Astrocyte (in vitro differentiated cells and primary cell): Measurements from ENCODE around the gene INCA1.

ENCODE experiments used
- CTCF ChIP-seq: IDR thresholded peaks from 2 replicates; pipeline ENCODE4 v1.5.1; 2011; ENCODE audit warnings: low read depth, mild to moderate bottlenecking, inconsistent platforms, low read length, moderate library complexity; ENCODE audit not compliant: insufficient read depth
- EZH2 ChIP-seq: IDR thresholded peaks from 2 replicates; pipeline ENCODE4 v1.6.1; 2012; ENCODE audit warnings: mild to moderate bottlenecking, low read length, inconsistent platforms; ENCODE audit not compliant: insufficient read depth

DNA sequence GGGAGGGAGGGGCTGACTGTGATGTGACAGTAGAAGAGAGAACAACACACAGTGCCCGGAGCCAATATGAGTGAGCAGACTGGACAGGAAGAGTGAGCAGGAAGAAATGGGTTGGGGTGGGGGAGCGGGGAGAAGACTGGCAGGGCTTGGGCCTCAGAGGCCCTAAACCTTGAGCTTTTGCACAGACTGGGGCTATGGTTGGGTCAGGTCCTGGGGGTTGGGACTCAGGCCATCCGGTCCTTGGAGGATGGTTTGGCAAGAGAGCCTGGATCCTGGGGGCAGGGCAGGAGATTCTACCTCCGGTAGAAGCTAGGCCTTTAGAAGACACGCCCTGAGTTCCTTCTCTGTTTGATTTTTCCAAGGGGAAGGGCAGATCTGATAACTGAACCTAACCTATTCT, 10.9 kb downstream of the INCA1 start:
- no peak for TF ChIP-seq CTCF
- TF ChIP-seq EZH2 = no peak
